M059J (cell line): Measurements from ENCODE around the gene ERP44. TPM values are rescaled to one million over a fixed set of nuclear protein-coding genes. Genes with fewer than 3 reads are reported as not detected.
"Not testable (repeated sequence)": the region's sequence is repeated elsewhere in the genome, so short reads cannot be mapped to it uniquely, and the experiment has no call there.

ENCODE experiments used
- DNase-seq: peaks from one replicate; pipeline ENCODE4 v3.0.0-alpha.2; 2012; ENCODE audit warnings: low read depth
- total RNA-seq: library from RNA; depleted of rRNA; stranded (reverse); fragments of >200 nt; shearing (Covaris generic); gene quantifications from 2 replicates; pipeline ENCODE4 v1.2.3, GENCODE V29; 2014

The ERP44 gene
- total RNA-seq, 1 experiment from 2014 or later = 52.5 TPM

- DNase-seq = peak; percentile 18
Measured at GRCh38 chr9:100100146-100100667, 1.4 kb upstream of the ERP44 start.

- no peak for DNase-seq
Measured at GRCh38 chr9:100099722-100100042, 882 bp upstream of the ERP44 start.

GRCh38 chr9:100098046-100098886 is 534 bp downstream of the ERP44 start:
- peak; percentile 82 for DNase-seq

- DNase-seq = no peak
Measured at GRCh38 chr9:100096378-100096916, 2.4 kb downstream of the ERP44 start.

DNA sequence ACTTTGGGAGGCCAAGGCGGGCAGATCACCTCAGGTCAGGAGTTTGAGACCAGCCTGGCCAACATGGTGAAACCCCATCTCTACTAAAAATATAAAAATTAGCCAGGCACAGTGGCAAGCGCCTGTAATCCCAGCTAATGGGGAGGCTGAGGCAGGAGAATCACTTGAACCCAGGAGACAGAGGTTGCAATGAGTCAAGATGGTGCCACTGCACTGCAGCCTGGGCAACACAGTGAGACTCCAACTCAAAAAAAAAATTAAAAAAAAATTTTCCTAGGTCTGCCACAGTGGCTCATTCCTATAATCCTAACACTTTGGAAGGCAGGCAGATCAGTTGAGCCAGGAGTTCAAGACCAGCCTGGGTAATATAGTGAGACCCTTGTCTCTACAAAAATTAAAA is 4.4 kb downstream of the ERP44 start:
- DNase-seq = not testable (repeated sequence)

- DNase-seq = no peak
Measured at GRCh38 chr9:100092066-100092465, 6.7 kb downstream of the ERP44 start.

- no peak for DNase-seq
Measured at GRCh38 chr9:100091650-100092049, 7.2 kb downstream of the ERP44 start.

DNA sequence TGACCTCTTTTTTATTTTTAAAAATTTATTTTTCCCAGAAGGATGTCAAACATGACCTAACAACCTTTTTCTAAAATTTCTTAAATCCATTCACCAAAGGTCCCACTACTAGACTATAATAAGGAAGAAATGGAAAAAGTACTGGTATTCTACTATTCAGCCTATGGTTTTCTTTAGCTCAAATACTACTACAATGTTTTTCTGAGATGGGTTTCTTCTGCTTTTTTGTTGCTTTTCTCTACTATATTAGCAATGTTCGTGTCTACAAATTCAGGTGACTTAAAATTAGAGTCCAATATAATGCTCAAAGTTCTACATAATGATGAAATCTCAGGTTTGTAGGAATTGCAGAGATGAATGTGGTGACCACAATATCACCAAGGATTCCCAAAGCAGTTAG is 7.9 kb downstream of the ERP44 start:
- DNase-seq = no peak

DNA sequence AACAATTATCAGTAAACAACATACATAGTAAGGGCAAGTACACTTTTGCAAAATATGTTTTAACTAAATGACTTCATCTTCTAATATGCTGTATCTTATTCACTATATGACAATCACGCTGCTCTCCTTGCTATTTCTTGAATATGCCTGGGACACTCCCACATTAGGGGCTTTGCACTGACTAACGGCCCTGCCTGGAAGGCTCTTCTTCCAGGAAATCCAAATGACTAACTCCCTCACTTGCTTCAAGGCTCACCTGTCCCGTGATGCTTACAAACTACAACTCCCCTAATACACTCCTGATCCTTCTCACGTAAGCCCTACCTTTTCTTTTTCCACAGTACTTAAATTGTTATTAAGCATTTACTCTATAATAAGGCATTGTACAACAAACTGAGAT is 10.6 kb downstream of the ERP44 start:
- no peak for DNase-seq

GRCh38 chr9:100087218-100087617 is 11.6 kb downstream of the ERP44 start:
- DNase-seq = peak; percentile 89

DNA sequence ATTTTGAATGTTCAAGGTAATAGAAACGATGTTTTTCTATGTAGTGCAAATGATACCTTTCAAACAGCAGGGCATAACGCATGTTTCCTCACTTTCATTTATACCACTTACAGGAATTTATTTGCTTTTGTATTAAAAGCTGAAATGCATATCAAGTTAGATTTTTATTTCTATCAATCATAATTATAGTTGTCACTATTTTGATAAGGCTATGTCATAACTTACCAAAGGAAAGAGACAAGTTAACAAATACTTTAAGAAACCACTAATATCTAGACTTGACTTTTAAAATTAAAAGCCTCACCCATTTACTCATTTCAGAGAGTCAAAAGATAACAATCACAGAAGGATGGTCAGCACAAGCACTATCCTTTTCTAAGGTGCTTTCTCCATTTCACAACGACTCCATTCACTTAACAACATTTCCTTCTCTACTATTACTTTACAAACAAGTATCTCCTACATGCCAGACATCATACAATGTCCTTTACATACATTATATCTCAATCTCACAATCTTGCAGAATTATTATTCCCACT is 12.6 kb downstream of the ERP44 start:
- DNase-seq = no peak

DNA sequence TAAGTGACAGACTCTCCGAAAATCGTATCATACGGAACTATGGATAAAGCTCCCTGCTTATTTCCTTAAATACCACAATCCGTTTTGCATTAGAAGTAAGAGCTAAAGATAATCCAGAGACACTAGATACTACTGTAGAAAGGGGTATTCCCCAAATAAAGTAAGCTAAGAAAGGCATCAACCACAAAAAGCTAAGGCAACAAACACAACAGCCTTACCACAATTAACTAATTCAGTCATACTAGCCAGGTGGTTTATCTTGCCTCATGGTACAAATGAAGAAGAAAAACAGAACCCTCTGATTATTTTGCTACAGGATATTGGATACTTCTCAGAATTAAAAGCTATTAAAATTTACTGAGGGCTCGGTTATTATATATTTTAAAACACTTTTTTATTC is 14.1 kb downstream of the ERP44 start:
- no peak for DNase-seq

DNA sequence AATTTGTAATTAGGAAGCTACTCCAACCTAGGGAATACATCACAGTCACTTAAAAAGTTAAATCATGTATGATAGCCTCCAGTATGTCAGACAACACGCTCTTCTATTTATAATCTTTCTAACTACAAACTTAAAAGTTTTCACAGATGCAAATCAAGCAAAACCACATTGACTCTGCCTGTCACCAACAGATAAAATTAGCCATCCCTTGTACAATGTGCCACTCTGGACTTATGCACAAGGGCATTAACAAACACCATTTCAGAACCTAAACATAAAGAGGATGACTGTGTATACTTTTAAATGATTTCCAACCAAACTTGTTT is 14.7 kb downstream of the ERP44 start:
- no peak for DNase-seq

- DNase-seq = no peak
Measured at GRCh38 chr9:100083448-100084127, 15.2 kb downstream of the ERP44 start.

GRCh38 chr9:100082782-100083181 is 16.0 kb downstream of the ERP44 start:
- DNase-seq = no peak

- not testable (repeated sequence) for DNase-seq
Measured at GRCh38 chr9:100076256-100076655, 22.5 kb downstream of the ERP44 start.

DNA sequence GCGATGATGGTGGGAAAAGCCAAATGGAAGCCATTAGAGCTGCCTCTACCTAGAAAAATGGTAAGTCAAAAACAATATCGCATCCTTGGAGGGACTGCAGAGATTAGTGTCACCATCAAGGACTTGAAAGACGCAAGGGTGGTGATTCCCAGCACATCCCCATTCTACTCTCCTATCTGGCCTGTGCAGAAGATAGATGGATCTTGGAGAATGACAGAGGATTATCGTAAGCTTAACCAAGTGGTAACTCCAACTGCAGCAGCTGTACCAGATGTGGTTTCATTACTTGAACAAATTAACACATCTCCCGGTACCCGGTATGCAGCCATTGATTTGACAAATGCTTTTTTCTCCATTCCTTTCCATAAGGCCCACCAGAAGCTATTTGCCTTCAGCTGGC is 23.8 kb downstream of the ERP44 start:
- DNase-seq = no peak

GRCh38 chr9:100074093-100074492 is 24.7 kb downstream of the ERP44 start:
- no peak for DNase-seq

DNA sequence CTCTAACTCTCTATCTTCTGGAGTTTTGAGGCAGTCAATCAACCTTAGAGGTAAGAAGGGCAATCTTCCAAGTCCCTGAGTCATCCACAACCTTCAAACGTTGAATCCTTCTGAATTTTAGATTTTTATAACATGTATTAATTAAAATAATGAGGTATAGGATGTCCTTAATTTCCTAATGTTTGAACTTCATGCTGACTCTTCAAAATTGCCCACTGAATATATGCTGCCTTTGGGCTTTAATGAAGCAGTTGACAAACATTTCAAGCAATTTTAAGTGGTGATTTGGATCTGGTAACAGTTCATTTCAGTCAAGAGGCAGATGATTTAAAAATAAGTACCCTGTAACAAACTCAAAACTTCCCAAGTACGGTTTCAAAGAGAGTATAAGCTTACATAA is 26.0 kb downstream of the ERP44 start:
- peak; percentile 28 for DNase-seq

- DNase-seq = no peak
Measured at GRCh38 chr9:100071271-100071670, 27.5 kb downstream of the ERP44 start.

- no peak for DNase-seq
Measured at GRCh38 chr9:100070104-100071041, 28.4 kb downstream of the ERP44 start.

GRCh38 chr9:100069068-100069467 is 29.7 kb downstream of the ERP44 start:
- not testable (repeated sequence) for DNase-seq
